SU-DHL-6 (cell line): Measurements from ENCODE around the gene RAD23A.
A peak's percentile ranks its signal among the peaks of the same experiment; 100 is the strongest.

Experiments
- H2AFZ ChIP-seq: fragments of 200-600 bp; sonication (generic); 2 replicates; pipeline ENCODE4 v1.6.1; 2014; ENCODE audit warnings: low read depth, mild to moderate bottlenecking, moderate library complexity, mixed read lengths, antibody characterized with exemption, low read length; ENCODE audit not compliant: severe bottlenecking
- H3F3A ChIP-seq: fragments of 200-600 bp; shearing (Covaris generic); 2 replicates; pipeline ENCODE4 v1.6.0; 2016; ENCODE audit warnings: antibody characterized with exemption, mild to moderate bottlenecking; ENCODE audit not compliant: insufficient read depth
- H3K27ac ChIP-seq: fragments of 200-600 bp; sonication (generic); 2 replicates; pipeline ENCODE4 v1.5.1; 2016; ENCODE audit warnings: low read depth, mild to moderate bottlenecking, low read length, moderate library complexity, mixed read lengths
- H3K27me3 ChIP-seq: fragments of 200-600 bp; sonication (generic), shearing (Covaris generic); 2 replicates; pipeline ENCODE4 v1.6.0; 2014; ENCODE audit warnings: mild to moderate bottlenecking, low read length
- H3K36me3 ChIP-seq: fragments of 200-600 bp; sonication (generic); 2 replicates; pipeline ENCODE4 v1.6.1; 2014; ENCODE audit warnings: mild to moderate bottlenecking, low read length, mixed read lengths
- H3K4me2 ChIP-seq: fragments of 300-600, 200-600 bp; shearing (Covaris generic), sonication (generic); 2 replicates; pipeline ENCODE4 v1.6.0; 2014; ENCODE audit warnings: low read length, low read depth, mild to moderate bottlenecking; ENCODE audit not compliant: poor library complexity, severe bottlenecking
- H3K4me3 ChIP-seq: fragments of 200-600 bp; sonication (generic); 2 replicates; pipeline ENCODE4 v1.5.1; 2014; ENCODE audit warnings: antibody characterized with exemption, low read length, mild to moderate bottlenecking, mixed read lengths; ENCODE audit not compliant: insufficient read depth, poor library complexity, severe bottlenecking
- H3K79me2 ChIP-seq: fragments of 200-600 bp; sonication (generic); 2 replicates; pipeline ENCODE4 v1.6.1; 2014; ENCODE audit warnings: mild to moderate bottlenecking, low read length, moderate library complexity; ENCODE audit not compliant: insufficient read depth
- H3K9ac ChIP-seq: fragments of 200-600 bp; sonication (generic); 2 replicates; pipeline ENCODE4 v1.7.0; 2014; ENCODE audit warnings: mild to moderate bottlenecking, low read length
- H3K9me2 ChIP-seq: fragments of 200-600 bp; sonication (generic); replicated peaks from 2 replicates; pipeline ENCODE4 v1.6.1; 2014; ENCODE audit warnings: low read length; ENCODE audit not compliant: insufficient read depth
- H3K9me3 ChIP-seq: fragments of 200-600 bp; sonication (generic); 2 replicates; pipeline ENCODE4 v1.6.1; 2014; ENCODE audit warnings: low read length, mixed read lengths; ENCODE audit not compliant: insufficient read depth
- H4K20me1 ChIP-seq: fragments of 200-600 bp; sonication (generic); 2 replicates; pipeline ENCODE4 v1.6.1; 2014; ENCODE audit warnings: low read depth, mild to moderate bottlenecking, antibody characterized with exemption, low read length, moderate library complexity, mixed read lengths
- EZH2phosphoT487 ChIP-seq: fragments of 200-600 bp; sonication (generic), shearing (Covaris generic); conservative IDR thresholded peaks from 2 replicates; pipeline ENCODE4 v1.6.1; 2018; ENCODE audit warnings: mild to moderate bottlenecking, antibody characterized with exemption, low read length, moderate library complexity, mixed read lengths
- TF ChIP-seq, protein P1 (sequence below): fragments of 200-600 bp; sonication (generic); IDR thresholded peaks from one replicate; pipeline ENCODE4 v1.5.1; 2017; ENCODE audit warnings: antibody characterized with exemption, mild to moderate bottlenecking, low read length, moderate library complexity; ENCODE audit not compliant: insufficient read depth, poor library complexity, severe bottlenecking

Gene RAD23A

GRCh38 chr19:12979974-12980373 is 34.3 kb downstream of the RAD23A start:
- H2AFZ ChIP-seq, result no peak overlapping the region
- H3K36me3 ChIP-seq, result no peaks in the 10 kb centered on the region
- no peak for TF ChIP-seq EZH2phosphoT487
- TF ChIP-seq, protein P1, sequence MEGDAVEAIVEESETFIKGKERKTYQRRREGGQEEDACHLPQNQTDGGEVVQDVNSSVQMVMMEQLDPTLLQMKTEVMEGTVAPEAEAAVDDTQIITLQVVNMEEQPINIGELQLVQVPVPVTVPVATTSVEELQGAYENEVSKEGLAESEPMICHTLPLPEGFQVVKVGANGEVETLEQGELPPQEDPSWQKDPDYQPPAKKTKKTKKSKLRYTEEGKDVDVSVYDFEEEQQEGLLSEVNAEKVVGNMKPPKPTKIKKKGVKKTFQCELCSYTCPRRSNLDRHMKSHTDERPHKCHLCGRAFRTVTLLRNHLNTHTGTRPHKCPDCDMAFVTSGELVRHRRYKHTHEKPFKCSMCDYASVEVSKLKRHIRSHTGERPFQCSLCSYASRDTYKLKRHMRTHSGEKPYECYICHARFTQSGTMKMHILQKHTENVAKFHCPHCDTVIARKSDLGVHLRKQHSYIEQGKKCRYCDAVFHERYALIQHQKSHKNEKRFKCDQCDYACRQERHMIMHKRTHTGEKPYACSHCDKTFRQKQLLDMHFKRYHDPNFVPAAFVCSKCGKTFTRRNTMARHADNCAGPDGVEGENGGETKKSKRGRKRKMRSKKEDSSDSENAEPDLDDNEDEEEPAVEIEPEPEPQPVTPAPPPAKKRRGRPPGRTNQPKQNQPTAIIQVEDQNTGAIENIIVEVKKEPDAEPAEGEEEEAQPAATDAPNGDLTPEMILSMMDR, result no peak
- no peak overlapping the region for H3K9ac ChIP-seq
- H3K4me3 ChIP-seq, result no peak overlapping the region
- no peak overlapping the region for H3K27ac ChIP-seq
- H3F3A ChIP-seq, result no peaks in the 10 kb centered on the region
- no peaks in the 10 kb centered on the region for H3K9me3 ChIP-seq
- no peaks in the 10 kb centered on the region for H3K9me2 ChIP-seq
- no peaks in the 10 kb centered on the region for H3K79me2 ChIP-seq
- H3K27me3 ChIP-seq, result no peaks in the 10 kb centered on the region
- no peaks in the 10 kb centered on the region for H4K20me1 ChIP-seq
- no peak overlapping the region for H3K4me2 ChIP-seq

DNA sequence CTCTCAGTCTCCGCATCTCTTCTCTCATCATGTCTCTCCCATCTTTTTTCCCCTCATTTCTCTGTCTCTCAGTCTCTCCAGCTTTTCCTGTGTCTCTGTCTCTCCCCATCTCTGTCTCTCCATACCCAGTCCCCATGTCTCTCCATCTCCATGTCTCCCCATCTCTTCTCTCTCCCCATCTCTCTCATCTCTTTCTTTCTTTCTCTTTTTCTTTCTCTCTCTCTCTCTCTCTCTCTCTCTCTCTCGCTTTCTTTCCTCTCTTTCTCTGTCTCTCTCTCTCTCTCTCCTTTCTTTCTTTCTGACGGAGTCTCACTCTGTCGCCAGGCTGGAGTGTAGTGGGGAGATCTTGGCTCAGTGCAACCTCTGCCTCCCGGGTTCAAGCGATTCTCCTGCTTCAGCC is 37.0 kb downstream of the RAD23A start:
- Histone ChIP-seq H3K9ac (no peak overlapping the region), H3K36me3 (no peaks in the 10 kb centered on the region), H3K4me2 (no peak overlapping the region), H3K27ac (no peak overlapping the region), H3K27me3 (no peaks in the 10 kb centered on the region), H3K9me2 (no peaks in the 10 kb centered on the region), H3K79me2 (no peaks in the 10 kb centered on the region), H2AFZ (no peak overlapping the region), H3K4me3 (no peak overlapping the region), H3K9me3 (no peaks in the 10 kb centered on the region), H3F3A (no peaks in the 10 kb centered on the region), H4K20me1 (no peaks in the 10 kb centered on the region)
- TF ChIP-seq EZH2phosphoT487, result no peak
- TF ChIP-seq, protein P1, result no peak

- Histone ChIP-seq H3K9me3 (no peaks in the 10 kb centered on the region), H2AFZ (no peak overlapping the region), H3K36me3 (no peaks in the 10 kb centered on the region), H3F3A (no peaks in the 10 kb centered on the region), H3K9ac (no peak overlapping the region), H3K27ac (no peak overlapping the region), H3K9me2 (no peaks in the 10 kb centered on the region), H3K4me2 (peak overlapping the region; percentile 36), H3K79me2 (no peaks in the 10 kb centered on the region), H3K27me3 (no peaks in the 10 kb centered on the region), H4K20me1 (no peaks in the 10 kb centered on the region), H3K4me3 (no peak overlapping the region)
- no peak for TF ChIP-seq EZH2phosphoT487
- TF ChIP-seq, protein P1, result no peak
These were observed 37.4 kb downstream of the RAD23A start for GRCh38 chr19:12983091-12983490.
